Measurements from ENCODE around the gene ANAPC7.

DNA sequence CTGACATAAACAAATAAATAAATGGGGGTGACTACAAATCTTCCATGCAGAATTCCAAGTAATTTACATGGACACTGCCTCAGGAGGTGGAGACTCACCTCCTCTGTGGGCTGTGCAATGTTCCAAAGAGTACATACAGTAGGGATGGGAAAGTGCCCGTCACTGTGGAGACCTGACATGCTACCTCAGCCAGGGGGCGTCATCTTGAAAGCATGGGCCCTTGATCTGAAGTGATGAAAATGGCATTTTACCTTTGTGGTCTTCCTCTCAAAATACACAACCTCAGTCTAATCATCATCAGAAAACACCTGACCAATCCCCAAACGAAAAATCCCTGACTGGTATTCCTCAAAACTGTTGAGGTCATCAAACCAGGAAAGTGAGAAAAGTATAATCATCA lies 48.4 kb downstream of the ANAPC7 start:
- TF ChIP-seq, protein P1, sequence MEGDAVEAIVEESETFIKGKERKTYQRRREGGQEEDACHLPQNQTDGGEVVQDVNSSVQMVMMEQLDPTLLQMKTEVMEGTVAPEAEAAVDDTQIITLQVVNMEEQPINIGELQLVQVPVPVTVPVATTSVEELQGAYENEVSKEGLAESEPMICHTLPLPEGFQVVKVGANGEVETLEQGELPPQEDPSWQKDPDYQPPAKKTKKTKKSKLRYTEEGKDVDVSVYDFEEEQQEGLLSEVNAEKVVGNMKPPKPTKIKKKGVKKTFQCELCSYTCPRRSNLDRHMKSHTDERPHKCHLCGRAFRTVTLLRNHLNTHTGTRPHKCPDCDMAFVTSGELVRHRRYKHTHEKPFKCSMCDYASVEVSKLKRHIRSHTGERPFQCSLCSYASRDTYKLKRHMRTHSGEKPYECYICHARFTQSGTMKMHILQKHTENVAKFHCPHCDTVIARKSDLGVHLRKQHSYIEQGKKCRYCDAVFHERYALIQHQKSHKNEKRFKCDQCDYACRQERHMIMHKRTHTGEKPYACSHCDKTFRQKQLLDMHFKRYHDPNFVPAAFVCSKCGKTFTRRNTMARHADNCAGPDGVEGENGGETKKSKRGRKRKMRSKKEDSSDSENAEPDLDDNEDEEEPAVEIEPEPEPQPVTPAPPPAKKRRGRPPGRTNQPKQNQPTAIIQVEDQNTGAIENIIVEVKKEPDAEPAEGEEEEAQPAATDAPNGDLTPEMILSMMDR (IDR thresholded peaks at IDR 0.05), result peak in 5 of 6 experiments; percentile 16 to 37 (median 28)
- TF ChIP-seq POLR2A (IDR thresholded peaks at IDR 0.05), result no peak
